IPS DF 19.7 (cell line): ENCODE data around the gene GCA.

Experiments used
- DNase-seq: peaks from one replicate; pipeline ENCODE4 v3.0.0-alpha.2; 2013; ENCODE audit warnings: low read depth, low spot score

Gene GCA

DNA sequence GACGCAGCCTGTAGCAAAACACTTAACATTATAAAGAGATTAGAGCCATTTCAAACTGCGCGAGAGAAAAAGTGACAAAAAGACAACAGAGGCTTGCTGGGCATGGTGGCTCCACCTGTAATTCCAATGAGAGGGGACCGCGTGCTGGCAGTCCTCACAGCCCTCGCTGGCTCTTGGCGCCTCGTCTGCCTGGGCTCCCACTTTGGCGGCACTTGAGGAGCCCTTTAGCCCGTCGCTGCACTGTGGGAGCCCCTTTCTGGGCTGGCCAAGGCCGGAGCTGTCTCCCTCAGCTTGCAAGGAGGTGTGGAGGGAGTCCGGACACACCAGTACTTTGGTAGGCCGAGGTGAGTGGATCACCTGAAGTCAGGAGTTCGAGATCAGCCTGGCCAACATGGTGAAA, 16.1 kb upstream of the GCA start:
- no peak for DNase-seq

GRCh38 chr2:162328424-162329157, 15.3 kb upstream of the GCA start:
- DNase-seq: no peak

DNA sequence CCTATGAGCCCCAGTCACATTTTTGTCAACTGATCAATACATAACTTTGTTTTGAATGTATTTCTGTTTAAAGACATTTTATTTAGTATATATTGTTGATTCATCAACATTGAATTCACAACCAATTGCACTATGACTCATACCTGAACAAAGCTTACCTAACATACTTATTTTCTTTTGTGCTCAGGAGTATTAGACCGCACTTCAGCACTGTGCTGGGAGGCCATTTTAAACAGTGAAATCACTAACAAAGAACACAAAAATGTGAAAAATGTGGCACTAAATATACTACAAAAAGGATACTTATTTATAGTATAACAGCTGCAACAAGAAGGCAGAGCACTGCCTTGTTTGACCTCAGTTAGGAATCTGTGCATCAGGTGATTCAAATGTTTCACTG, 13.1 kb upstream of the GCA start:
- DNase-seq: no peak

DNA sequence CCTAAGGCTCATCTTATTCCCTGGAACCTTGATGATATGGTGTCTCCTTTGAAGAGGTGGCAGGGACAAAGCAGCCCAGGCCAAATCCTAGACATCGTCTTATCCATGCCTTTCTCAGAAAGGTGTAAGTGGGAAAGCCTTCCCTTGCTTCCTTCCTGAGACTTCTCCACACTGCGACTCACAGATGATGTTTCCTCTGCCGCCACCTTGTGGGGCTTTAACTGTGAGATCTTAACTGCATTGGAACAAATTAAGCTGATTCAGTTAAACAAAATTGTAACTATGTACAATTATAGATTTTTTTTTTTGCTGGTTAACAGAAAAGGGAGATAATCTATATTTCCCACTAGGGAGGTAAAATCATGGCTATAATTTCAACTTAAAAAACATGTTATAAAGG, 10.0 kb upstream of the GCA start:
- DNase-seq: no peak

GRCh38 chr2:162337868-162338267, 6.1 kb upstream of the GCA start:
- no peak for DNase-seq

DNA sequence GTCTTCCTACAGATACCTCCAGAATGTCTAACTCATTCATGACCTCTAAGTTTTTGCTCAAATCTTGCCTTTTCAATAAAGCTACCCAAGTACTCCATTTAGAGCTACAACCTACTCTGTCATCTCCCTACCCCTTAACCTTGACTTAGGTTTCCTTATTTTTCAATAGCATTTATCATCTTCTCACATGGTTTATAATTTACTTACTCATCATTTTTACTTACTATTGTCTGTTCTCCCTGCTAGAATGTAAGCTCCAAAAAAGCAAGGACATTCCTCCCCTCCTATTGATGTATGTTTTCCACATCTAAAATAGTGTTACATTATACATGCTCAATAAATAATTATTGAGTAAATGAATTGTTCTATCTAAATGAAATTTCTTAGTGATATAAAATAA, 3.1 kb upstream of the GCA start:
- no peak for DNase-seq

DNA sequence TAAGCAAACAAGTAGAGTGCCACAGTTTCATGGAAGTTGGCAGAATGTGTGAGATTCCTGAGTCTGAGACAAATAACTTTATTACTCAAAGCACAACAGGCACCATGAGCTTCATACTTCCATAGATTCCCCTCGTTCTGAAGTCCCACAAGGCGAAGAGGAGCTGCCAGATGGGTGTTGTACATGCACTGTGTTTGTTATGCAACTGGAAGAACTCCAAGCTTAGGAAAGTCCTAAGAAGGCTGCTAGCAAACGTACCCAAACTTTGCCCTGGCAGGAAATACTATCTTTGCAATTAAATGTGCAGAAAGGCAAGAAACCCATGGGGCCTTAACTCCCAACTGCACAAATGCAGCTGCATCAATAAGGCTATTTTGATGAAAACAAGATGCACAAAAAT, 1.6 kb upstream of the GCA start:
- no peak for DNase-seq

DNA sequence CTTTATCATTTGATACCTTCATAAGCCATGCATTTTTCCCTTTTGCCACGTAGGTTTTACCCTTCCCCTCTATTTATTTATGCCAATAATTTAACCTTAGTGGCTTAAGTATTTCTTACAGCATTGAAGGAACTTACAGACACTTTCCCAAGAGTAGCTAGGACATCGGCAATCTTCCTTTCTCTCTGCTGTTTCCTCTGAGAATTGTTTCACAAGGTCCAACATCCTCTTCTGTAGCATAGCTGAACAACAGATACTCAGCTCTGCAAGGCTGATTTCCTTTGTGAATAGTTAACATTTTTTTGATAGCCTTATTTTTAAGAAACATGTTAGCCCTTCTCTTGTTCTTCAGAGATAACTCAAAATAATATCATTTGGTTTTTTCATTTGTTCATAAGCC, 1.1 kb upstream of the GCA start:
- DNase-seq: no peak

GRCh38 chr2:162343492-162343823, 474 bp upstream of the GCA start:
- DNase-seq: no peak

DNA sequence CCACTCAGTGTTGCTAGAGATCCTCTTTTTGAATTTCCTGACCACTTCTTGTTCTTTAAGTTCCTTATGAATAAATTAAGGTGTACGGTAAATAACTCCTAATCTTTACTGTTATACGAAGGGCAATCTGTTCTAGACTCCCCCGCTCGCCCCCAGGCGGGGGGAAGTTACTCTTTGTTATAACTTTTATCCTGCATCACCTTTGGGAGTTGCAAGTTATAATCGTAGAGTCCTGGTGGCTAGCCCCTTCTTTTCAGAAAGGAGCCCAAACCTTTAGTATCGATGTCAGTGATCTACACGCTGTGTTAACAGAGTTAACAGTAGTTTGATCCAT, 652 bp downstream of the GCA start:
- DNase-seq: no peak

GRCh38 chr2:162365392-162365791, 21.5 kb downstream of the GCA start:
- DNase-seq: no peak

- no peak for DNase-seq
Observed at GRCh38 chr2:162368494-162368893, 24.6 kb downstream of the GCA start.

DNA sequence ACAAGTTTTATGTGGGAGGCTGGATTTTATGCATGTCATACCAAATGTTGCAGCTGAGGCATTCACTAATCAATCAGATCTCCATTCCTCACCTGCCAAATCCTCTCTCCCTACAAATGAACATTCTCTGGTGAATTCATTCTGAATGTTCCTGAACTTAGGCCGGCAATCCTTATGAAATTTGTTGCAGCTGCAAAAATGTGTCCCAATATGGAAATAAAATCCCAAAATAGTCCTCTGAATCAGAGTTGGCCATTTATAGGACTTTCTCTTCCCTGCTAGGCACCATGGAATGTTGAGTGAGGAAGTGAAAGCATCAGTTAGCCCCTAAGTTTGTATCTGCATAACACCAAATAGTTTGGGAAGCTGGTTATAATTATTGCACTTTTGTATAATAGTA, 25.6 kb downstream of the GCA start:
- no peak for DNase-seq

DNA sequence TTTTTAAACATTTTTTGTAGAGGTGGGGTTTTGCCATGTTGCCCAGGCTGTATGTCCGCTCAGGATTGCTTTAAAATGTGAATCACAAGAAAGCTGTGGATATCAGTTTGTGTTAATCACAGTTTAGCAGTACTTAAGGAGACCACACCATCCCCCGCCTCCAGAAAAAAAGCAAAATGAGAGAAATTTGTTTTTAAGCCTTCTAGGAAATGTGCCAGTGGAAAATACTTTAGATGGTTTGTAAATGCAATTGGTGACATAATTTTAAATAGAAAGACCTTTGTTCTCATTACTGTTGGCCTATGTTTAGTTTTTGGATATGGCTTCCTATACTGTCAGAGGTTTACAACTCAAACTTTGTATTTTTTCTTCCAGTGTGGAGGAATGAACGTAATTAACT, 27.0 kb downstream of the GCA start:
- no peak for DNase-seq

- no peak for DNase-seq
Observed at GRCh38 chr2:162372818-162373217, 28.9 kb downstream of the GCA start.

DNA sequence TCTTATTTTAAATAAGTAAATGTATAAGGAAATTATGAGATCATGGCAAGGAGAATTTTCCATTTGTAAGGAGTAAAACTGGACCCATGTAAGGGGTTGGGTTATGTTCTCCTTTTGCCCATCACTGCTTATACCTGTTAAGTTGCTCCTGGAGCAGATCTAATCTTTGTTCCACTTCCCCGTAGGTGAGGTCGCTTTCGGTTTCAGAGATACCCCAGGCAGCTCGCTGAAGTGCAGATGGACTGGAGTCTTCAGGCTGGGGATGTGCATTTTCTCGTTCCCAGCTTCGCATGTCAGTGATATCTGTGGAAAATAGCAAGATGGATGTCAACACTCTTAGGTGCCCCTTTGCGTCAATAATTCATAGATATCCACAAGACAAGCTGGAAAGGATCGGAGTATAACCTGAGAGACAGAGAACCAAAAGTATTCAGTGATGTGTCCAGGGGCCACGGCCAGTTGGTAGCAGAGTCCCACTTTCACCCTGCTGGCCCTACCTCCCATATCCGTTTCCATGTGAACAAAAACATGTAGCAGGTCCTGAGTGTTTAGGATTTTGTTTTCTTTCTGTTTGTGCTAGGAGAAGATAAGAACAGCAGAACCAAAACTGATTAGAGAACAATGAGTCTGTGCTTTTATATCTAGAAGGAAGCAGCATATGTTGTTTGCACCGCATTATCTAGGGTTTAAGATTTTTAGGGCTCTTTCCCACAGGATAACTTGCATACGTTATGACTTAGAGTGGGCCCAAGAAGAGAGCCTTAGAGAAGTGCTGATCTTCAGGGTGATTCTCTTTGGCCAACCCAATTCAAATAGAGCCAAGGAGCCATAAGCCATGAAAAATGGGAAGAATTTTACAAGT, 36.0 kb downstream of the GCA start:
- no peak for DNase-seq

DNA sequence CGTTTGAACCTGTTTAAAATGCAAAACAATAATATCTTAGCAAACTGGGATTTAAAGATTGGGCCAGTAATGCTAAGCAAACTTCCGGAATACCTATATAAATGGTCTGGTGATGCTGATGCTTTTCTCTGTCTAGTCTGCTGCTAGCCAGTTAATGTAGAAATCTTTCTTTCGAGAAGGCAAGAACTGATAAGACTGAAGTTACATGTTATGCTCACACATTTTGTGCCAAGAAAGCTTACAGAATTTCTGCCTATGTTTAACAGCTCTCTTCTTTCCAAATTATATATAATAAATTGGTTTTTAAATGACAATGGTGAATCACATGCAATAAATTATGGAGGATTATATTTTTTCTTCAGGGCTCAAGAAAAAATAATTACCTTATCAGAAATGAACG, 37.9 kb downstream of the GCA start:
- no peak for DNase-seq

- no peak for DNase-seq
Observed at GRCh38 chr2:162382278-162382677, 38.3 kb downstream of the GCA start.

DNA sequence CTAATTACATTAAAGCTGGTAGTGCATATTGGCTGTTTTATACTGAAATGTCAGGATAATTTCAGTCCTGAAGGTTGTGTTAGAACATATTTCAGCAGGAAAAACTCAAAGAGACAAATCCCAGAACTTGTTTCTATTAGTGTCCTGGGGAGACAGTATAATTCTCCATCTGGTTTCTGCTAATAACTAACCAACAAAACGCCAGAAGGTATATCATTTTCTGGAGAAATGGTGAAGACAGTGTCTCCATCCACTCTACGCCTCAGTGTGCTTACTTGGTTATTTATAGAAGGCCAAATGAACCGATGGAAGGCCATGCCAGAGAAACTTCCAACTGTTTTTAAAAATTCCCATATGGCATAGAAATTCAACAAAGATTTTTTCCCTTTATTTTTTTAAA, 41.6 kb downstream of the GCA start:
- no peak for DNase-seq

- no peak for DNase-seq
Observed at GRCh38 chr2:162390801-162391200, 46.9 kb downstream of the GCA start.

- DNase-seq: no peak
Observed at GRCh38 chr2:162400336-162400735, 56.4 kb downstream of the GCA start.

GRCh38 chr2:162401871-162402270, 57.9 kb downstream of the GCA start:
- no peak for DNase-seq

GRCh38 chr2:162403884-162404283, 60.0 kb downstream of the GCA start:
- no peak for DNase-seq
